HG02588 (cell line): Measurements from ENCODE around the gene COG7.

Experiments used
- ATAC-seq: cut with Tn5 transposase; IDR thresholded peaks from one replicate; pipeline ENCODE4 v1.9.1; 2021; ENCODE audit warnings: mild to moderate bottlenecking, moderate library complexity; ENCODE audit not compliant: unreplicated experiment

The COG7 gene

GRCh38 chr16:23365602-23366240 lies 87.3 kb downstream of the COG7 start:
- no peak for ATAC-seq

- no peak for ATAC-seq
Measured at GRCh38 chr16:23362460-23363317, 90.3 kb downstream of the COG7 start.

- no peak for ATAC-seq
Measured at GRCh38 chr16:23359092-23359760, 93.8 kb downstream of the COG7 start.

- no peak for ATAC-seq
Measured at GRCh38 chr16:23357761-23358290, 95.2 kb downstream of the COG7 start.

- no peak for ATAC-seq
Measured at GRCh38 chr16:23356941-23357340, 96.0 kb downstream of the COG7 start.

- no peak for ATAC-seq
Measured at GRCh38 chr16:23355106-23355670, 97.8 kb downstream of the COG7 start.

- no peak for ATAC-seq
Measured at GRCh38 chr16:23354246-23354645, 98.7 kb downstream of the COG7 start.

GRCh38 chr16:23353440-23353839 lies 99.5 kb downstream of the COG7 start:
- ATAC-seq, result no peak

GRCh38 chr16:23351360-23351759 lies 101.6 kb downstream of the COG7 start:
- ATAC-seq, result no peak

GRCh38 chr16:23348579-23349469 lies 104.2 kb downstream of the COG7 start:
- ATAC-seq, result no peak

- ATAC-seq, result no peak
Measured at GRCh38 chr16:23345237-23345636, 107.8 kb downstream of the COG7 start.

- no peak for ATAC-seq
Measured at GRCh38 chr16:23343643-23344612, 109.1 kb downstream of the COG7 start.

- no peak for ATAC-seq
Measured at GRCh38 chr16:23342083-23342640, 110.8 kb downstream of the COG7 start.

- no peak for ATAC-seq
Measured at GRCh38 chr16:23339787-23340186, 113.2 kb downstream of the COG7 start.
